HepG2 (cell line): ENCODE data around the gene CDYL. TPM values are rescaled to one million over a fixed set of nuclear protein-coding genes. Genes with fewer than 3 reads are reported as not detected.

Experiments used
- KIAA2018 ChIP-seq: sonication (generic); formaldehyde crosslinking; IDR thresholded peaks from 2 replicates; pipeline ENCODE4 v1.5.0; 2020; ENCODE audit warnings: mild to moderate bottlenecking, missing genetic modification reagents, borderline replicate concordance
- ZNF510 ChIP-seq: sonication (generic); formaldehyde crosslinking; IDR thresholded peaks from 2 replicates; pipeline ENCODE4 v1.4.0; 2020; ENCODE audit warnings: low read depth, mild to moderate bottlenecking, missing genetic modification reagents
- polyA plus RNA-seq, 8 experiments: library from polyadenylated mRNA; depleted of rRNA in 3 of 8; stranded (reverse) in 7 of 8; unstranded in 1 of 8; fragments of >200 nt; fragmentation: Illumina TruSeq in 4 of 8; extraction: Trizol in 4 of 8; gene quantifications; 2 replicates each; pipeline versions ENCODE4 v1.2.1 to v1.2.3, GENCODE V29; 2011 to 2016; ENCODE audit warnings: low read depth in 4 of 8, missing spikeins in 1 of 8, mixed read lengths in 1 of 8; ENCODE audit not compliant: insufficient read depth in 1 of 8
- total RNA-seq, 5 experiments: library from RNA; depleted of rRNA; stranded (reverse); fragments of >200 nt; fragmentation: Illumina TruSeq; extraction: Trizol; gene quantifications; 2 replicates each; pipeline ENCODE4 v1.2.3, GENCODE V29; 2016; ENCODE audit warnings: low read depth in 1 of 5

Gene CDYL
- total and polyA plus RNA-seq, 2 of the 13 experiments (the other 11 are each of a cell fraction or from before 2014, with no cell fraction given), result 22.8 to 105 TPM

GRCh38 chr6:4930025-4930691 is 154.0 kb downstream of the CDYL start (continued):
- TF ChIP-seq KIAA2018 (CRISPR knock-in tag), result no peak
- no peak for TF ChIP-seq ZNF510
